Stimulated activated CD4-positive, alpha-beta T cell treated with anti-CD3 and anti-CD28 coated beads, Interleukin-4, amount 100 ng/mL, for 24 hours (primary cell): Measurements from ENCODE around the gene PPP2R5D.
"Not testable (repeated sequence)": the region's sequence is repeated elsewhere in the genome, so short reads cannot be mapped to it uniquely, and the experiment has no call there.

ENCODE experiments used
- DNase-seq: peaks from one replicate; pipeline ENCODE4 v3.0.0-alpha.2; 2020

Gene PPP2R5D

DNA sequence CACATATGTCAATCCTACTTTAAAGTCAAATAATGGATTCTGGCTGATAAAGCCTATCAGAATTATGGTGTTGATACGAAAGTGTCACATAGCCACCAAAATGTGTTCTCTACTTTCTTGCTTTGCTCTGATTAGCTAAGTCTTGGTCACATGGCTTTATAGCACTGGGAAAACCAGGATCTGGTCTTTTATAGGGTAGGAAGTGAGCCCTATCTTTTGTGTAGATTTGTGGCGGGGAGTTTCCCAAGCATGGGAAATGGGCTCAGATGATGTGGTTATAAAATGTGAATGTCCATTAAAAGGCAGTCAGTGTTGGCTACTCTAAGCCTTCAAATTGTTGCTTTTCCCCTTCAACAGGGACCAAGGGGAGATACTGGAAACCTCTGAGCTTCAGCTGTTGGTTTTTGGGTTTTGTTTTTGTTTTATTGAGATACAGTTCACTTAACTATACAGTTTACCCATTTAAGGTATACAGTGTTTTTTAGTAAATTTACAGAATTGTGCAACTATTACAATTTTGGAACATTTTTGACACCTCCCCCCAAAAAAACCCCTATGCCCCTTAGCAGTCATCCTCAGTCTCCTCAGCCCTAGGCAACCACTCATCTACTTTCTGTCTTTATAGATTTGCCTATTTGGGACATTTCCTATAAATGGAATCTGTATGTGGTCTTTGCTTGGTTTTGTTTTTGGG is 49.3 kb downstream of the PPP2R5D start:
- no peak for DNase-seq

DNA sequence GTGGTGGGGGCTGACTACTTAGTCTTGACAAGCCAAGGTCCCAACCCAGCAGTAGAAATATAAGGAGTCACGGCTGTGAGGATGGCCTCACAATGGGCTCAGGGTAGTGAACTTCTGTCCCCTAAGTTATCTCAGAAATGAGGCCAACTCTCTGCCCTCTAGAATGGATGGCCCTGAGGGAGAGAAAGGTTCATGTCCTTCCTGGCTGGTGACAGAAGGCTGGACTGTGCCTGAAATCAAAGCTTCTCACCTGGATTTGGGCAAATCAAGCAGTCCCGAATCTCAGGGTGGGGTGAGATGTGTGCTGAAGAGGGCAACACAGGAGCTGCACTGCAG is 49.8 kb downstream of the PPP2R5D start:
- DNase-seq: no peak

DNA sequence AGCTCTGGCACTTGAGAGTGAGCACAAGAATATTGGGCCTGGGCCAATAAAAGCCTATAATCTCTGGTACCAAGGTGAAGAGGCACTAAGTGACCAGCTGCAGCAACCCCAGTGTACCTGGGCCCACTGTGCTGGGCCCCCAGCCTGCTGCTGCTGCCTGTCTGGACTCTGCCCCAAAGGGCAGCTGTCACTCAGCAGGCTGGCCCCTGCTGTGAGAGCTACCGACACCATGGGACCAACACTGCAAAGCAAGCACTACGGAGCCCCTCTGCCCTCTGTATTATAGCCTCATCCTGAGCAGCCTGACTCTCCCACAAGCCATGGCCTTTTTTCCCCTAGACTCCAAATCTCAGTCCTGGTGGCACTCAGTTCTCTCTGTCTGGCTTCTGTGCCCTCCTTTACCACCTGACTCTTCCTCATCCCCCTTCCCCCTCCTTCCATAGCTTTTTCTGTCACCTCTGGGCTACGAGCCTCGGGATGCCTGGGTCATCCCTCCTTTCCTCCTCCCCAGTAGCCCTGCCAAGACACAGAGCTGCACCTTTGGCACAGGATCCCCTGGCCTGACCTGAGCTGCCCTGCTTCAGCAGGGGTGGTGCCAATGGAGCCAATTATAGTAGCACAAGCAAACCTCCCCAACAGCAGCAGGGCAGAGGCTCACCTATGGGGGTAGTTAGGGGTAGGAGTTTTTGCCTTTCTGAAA is 51.3 kb downstream of the PPP2R5D start:
- DNase-seq: no peak

DNA sequence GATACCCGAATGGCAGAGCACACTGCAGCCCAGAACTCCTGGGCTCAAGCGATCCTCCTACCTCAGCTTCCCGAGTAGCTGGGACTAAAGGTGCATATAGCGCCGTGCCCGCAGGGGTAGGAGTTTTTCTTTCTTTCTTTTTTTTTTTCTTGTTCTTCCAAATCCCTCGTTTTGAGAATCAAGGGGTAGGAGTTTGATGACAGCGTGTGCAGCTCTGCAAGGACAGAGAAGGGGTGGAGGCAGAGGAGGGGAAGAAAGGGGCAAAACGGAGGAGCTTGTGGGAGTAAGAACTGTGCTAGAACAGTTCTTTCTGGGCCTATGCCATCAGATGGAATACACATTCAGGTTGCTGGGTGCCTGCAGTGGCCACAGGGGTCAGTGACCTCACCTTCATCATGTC is 52.3 kb downstream of the PPP2R5D start:
- no peak for DNase-seq

DNA sequence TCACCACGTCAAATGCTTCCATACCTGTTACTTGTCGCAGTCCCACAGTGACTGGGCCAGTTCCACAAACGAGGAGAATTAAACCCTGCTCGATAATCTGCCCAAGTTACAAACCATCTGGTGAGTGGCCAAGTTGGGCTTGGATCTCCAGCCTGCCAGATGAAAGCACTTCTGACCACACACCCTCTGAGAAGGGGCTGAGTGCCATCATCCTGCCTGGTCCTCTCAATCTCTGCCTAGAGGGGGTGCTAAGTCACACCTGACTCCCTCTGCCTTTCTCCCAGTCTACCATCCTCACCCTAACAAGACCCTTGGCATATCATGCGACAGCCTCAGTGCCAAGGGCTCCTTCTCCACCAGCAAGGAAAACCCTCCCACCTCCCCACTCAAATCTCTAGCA is 52.8 kb downstream of the PPP2R5D start:
- no peak for DNase-seq

DNA sequence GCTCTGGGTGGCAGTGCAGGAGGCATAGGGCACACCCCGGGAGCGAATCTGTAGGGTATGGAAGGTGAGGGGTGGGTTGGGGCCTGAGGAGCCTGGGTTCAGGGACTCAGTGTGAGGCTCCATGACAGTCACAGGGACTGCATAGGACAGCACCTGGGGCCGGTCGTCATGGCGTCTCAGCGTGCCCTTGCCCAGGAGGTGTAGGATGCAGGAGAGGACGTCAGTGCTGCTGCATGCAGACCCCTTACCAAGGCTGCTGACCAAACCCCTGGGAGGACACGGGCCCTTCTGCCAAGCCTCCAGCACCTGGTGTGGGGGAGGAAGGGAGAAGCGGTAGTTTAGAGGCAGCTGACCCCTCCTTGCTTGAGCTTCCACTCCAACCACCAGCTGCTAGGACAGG is 53.3 kb downstream of the PPP2R5D start:
- DNase-seq: no peak

DNA sequence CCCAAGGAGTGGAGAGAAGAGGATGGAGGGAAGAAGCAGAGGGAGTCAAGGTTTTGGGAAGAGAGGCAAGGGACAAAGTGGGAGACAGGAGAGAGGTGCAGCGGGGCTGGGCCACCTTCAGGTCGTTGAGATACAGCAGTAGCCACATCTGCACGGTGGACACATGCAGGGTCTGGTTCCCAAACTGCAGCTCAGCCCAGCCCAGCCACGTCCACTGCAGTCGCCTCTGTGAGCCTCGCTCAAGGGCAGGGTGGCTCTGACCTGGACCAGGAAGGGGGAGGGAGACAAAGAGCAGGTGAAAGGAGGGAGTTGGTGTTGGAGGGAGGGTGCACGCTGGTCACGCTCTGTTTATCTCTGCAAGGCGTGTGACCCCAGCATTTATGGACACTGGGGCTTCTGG is 54.4 kb downstream of the PPP2R5D start:
- no peak for DNase-seq

DNA sequence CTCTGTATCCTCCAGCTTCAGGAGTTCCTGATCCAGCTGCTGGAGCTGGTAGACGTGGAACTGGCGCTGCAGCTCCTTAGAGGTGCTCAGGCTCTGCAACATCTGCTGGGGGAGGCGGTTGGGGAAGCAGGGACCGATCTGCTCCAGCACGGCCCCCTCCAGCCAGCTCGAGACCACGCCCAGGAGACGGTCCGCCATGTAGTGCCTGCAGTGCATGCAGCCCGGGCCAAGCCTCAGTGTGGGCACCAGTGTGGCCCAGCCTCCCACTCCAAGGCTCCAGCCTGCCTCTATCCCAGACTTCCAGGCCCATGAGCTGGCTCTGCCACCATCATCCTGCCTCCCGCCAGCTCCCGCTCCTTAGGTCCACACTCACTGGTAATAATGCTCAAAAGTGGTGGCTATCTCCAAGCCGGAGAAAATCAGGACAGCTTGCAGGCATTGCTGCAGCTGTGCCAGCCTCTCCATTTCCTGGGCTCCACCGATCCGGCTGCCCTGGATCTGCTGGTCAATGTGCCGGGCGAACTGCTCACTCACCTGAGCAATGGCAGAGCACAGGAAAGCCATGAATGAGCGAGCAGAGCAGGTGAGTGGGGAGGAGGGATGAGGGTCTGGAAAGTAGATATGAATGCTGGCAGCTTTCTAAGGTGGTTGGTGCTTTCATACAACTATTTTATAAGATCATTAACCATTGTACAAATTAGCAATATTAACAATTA is 56.3 kb downstream of the PPP2R5D start:
- no peak for DNase-seq

DNA sequence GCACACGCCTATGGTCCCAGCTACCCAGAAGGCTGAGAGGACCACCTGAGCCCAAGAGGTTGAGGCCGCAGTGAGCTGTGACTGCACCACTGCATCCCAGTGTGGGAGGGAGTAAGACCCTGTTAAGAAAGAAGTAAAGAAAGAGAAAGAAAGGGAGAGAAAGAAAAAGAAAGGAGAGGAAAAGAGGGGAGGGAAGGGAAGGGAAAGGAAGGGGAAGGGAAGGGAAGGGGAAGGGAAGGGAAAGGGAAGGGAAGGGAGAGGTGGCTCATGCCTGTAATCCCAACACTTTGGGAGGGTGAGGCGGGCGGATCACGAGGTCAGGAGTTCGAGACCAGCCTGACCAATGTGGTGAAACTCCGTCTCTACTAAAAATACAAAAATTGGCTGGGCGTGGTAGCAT is 57.1 kb downstream of the PPP2R5D start:
- DNase-seq: not testable (repeated sequence)

DNA sequence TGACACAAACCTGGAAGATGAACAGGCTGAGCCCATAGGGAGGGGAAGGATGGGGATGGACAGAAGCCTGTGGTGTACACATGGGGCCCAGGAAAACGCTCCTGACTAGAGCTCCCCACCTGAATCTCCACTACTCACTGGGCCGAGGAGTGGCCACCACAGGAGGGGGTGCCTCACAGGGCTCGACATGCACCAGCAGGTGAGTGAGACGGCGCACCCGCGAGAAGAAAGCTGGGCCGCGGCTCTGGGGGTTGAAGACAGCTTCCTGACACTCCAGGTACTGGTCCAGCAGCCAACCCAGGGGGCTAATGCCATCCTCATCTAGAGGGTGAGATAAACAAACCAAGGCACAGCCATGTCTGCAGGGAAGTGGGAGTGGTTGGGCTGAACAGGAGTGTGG is 58.9 kb downstream of the PPP2R5D start:
- no peak for DNase-seq

DNA sequence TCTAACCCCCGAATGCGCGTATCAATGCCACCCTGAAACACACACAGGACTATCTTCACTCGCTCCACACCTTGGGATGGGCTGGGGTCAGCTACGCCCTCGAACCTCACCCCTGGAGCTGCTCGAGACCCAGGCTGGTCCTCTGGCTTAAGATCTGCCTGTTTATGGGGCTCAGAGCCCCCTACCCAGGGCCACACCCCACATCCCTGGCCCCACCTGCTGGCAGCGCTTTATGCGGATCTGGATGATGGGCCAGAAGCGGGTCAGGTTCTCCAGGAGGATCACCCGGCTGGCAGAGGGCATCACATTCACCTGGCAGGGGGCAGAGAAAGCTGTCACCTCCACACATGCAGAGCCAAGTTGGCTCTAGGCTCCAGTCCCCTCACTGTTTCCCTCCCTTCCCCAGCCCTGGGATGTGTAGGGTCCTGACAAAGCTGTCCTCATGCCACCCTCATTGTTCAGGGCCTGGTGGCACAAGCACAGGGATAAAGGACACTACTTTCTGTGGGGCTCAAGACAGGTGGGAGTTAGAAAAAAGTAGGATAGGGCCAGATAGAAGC is 61.1 kb downstream of the PPP2R5D start:
- no peak for DNase-seq

DNA sequence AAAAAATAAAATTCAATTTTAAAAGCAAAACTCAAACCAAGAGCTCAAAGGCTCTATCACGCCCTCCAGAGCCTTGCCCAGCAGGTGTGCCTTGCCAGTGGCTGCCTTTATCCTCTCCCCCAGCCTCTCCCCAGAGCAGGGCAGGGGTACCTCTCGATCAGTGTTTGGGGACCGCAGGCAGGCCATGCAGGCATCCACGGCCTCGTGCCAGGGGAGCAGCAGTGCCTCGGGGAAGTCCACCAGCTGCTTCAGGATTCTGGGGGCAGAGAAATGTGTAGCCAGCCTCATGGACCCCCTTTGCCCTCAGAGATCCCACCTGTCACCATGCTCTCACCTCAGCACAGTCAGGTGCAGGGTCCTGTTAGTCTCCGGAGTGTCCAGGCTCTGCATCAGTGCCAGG is 63.6 kb downstream of the PPP2R5D start:
- no peak for DNase-seq

DNA sequence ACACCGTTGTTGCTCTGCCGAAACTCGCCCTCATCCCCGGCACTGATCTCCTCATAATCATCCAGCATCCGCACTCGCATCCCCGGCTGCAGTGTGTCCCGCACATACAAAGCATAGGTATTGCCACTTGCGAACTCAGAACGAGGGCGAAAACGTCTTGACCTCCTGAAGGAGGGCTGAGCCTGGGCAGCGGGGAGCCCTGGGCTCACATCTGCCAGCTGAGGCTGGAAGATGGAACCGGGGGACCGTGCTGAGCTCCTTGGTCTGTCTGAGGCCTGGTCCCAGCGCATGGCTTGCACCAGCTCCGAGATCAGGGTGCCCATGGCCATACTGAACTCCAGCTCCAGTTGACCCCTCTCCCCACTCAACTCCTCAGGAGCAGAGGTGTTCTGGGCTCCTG is 66.6 kb downstream of the PPP2R5D start:
- DNase-seq: no peak

DNA sequence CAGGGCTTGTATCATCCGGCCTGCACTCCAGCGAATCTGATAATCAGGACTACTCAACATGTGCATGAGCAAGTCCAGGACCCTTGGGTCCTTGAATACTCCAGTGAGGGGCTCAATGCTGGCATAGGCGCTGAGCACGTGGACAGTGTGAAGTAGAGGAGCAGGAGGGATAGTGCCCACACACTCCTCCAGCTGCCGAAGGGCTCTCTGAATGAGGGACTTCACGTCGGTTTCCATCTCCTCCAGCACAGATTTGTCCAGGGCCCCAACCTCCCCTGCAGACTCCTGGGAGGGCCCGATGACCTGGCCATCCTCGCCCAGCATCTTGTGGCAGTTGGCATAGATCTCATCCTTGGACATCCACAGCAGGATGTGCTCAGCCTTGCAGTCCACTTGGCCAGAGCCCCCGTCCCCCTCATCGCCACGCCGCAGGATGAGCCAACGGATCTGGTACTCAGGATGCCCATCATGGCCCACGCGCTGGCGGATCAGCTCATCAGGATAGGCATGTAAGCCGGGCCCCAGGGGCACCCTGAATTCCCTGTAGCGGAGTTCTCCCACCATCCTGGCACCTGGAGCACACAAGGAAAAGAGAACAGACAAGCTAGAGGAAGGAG is 68.0 kb downstream of the PPP2R5D start:
- no peak for DNase-seq

DNA sequence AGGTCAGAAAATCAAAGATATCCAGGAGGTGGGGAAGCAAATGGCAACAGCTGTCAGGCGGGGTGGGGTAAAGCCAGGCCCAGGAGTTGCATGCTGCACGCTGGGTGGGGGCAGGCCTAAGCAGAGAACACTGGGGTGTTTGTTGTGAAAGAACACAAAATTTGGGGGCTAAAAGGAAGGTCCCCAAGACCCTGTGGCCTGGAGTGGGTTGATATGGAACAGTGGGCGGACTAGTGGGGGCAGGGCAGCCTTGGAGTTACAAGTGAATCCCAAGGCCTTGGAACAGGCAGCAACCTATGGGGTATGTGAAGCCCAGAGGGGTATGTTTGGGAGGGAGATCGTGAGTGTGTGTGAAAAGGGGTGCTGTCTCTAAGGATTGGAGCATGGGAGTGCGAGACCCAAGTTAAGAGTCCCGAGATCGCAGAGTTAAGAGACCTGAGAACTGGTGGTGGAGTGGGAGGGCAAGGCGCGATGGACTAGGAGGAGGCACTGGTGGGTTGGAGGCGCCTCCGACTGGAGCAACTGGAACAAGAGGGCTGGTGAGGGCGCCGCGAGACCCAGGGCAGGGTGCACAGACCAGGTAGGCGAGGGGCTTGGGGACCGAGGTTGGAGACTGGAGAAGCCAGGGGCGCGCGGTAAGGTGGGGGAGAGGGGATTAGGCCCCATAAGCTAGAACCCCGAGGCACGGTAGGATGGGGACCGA is 68.6 kb downstream of the PPP2R5D start:
- DNase-seq: peak; percentile 23

DNA sequence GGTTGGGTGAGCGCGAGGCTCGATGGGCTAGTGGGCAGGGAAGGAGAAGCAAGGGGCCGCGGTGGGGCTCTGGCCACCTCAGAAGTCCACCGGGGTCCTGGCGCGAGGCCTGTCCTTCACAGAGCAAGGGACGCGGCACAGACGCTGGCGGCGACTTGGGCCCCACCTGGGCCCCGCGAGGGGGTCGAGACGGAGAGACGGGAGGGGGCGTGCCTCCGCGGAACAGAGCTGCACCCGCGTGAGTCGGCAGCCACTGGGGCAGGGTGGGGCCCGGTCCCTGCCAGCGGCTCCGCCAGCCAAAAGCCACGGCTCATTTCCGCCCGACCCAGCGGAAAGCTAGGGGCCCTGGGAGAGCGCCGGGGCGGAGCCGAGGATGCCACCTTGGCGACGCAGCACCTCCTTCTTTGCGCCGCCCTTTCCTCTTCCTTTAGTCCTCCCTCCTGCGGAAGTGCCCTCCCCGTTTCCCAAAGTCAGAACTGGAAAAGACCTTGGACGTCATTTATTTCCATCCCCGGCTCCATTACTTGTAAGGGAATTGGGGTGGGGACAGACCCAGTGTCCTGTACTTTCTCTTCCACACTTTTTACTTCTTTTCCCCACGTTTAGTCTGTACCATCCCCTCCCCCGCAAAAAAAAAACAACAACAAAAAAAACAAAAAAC is 69.3 kb downstream of the PPP2R5D start, which contains the start of gene CUL7:
Gene CUL7 (minus strand): TSS at position 307 of the 661 bp plus-strand sequence. CDS start 1,063 bp downstream, outside the sequence.
- DNase-seq: peak; percentile 93

DNA sequence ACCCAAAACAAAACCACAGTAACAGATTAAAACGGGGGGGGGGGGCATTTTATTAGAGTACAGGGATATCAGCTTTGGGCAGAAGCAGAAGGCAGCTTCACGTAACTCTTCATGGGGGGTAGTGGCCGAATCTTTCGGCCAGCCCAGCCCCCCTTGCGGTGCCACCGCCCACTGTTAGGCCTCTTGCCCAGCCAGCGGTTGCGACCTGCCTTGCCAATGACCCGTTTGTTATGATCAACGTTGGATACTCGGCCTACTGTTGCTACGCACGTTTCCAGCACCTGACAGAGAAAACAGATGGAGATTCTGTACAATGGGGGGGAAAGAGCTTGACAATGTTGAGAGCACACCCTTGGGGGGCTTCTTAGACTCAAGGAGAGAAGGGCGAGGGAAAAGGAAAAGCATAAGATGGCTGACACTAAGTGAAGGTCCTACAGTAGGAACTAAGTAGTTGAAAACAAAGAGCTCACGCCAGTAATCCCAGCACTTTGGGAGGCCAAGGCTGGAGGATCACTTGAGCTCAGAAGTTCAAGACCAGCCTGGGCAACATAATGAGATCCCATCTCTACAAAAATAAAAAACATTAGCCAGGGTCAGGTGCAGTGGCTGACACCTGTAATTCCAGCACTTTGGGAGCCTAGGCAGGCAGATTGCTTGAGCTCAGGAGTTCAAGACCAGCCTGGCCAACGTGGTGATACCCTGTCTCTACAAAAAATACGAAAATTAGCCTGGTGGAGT is 70.0 kb downstream of the PPP2R5D start:
- no peak for DNase-seq

DNA sequence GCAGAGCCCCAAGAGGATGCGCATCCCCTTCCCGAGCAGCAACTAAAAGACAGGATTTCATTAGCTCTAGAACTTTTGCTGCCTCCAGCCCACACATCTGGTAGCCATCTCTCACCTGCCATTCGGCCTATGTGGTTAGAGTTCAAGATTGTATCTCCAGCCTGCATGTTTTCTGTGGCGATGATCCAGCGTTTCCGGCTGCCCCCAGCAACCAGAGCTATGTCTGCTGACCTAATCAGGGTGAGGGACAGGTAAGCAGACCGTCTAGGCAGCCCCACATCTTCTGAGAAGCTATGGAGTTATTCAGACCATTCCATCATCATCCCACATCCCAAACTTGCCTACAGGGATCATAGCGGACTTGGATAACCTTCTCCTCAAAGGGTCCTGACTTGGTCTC is 71.6 kb downstream of the PPP2R5D start:
- DNase-seq: no peak

DNA sequence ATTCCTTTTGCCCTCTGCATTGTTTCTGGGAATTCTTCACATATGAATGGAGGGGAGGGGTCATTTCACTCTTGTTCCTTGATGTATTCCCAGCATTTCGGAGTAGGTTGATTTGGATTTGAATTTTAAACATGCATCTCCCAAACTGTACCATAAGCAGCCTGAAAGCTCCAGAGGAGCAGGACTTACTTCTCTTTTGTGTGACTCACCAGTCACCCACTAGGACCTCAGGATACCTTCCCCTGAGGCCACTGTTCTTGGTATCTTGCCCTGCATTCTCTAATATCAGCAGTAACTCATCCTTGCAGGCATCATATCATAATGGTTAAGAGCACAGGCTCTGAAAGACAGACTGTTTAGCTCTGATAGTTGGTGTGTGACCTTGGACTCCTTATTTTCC is 74.2 kb downstream of the PPP2R5D start:
- no peak for DNase-seq

DNA sequence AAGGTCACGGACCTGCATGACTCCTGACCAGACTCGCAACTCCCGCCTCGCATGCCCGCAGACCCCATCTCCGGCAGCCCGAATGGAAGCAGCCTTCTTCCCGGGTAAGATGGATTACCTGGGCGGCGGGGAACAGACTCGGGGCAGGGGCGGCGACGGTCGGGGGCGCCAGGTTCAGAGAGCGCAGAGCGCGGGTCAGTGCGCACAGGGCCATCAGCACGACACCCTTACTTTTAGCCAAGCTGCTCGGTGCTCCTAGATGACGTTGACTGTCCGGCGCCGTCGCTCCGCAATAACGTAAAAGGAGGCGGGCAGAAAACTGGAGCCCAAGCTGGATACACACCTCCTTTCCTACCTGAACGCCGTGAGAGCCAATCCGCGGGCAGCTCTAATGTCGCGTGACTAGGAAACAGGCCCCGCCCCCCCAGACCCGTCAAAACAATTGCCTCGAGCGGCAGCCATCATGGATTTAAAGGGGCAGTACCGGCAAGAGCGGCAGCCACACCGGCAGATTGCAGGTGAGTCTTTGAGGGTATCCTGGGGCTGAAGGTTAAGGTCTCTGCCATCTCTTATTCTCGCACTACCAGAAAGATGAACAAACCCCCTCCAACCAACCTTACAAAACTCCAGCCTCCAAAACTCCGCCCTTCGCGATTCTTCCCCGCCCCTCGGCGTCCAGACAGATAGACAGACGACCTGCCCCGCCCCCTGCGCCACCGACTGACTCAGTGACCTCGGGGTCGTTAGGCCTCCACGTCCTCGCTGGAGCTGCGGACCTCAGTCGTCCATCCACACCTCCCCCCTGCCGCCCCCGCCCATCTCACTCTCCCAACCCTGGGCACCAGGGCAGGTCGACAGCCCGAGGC is 75.0 kb downstream of the PPP2R5D start, which contains the start of the genes KLC4 and MRPL2:
Gene KLC4 (plus strand): TSS at position 464 of the 866 bp plus-strand sequence. CDS start 1,705 bp downstream, outside the sequence.
Gene MRPL2 (minus strand): TSS at position 267 of the 866 bp plus-strand sequence. CDS start 53 bp downstream, at position 214.
- peak; percentile 97 for DNase-seq
